H1 (cell line): Measurements from ENCODE around the gene PDGFB.

Source experiments
- POLR2A ChIP-seq, 2 experiments: IDR thresholded peaks; 1 replicate in 1 of 2; 2 replicates in 1 of 2; pipeline ENCODE4 v1.6.1; 2011; ENCODE audit warnings: low read depth in 2 of 2, low read length in 2 of 2, mild to moderate bottlenecking in 2 of 2; ENCODE audit errors: control extremely low read depth in 1 of 2
- POLR2AphosphoS5 ChIP-seq: IDR thresholded peaks from 2 replicates; pipeline ENCODE4 v1.6.1; 2011; ENCODE audit warnings: low read depth, low read length
- RAD21 ChIP-seq, 2 experiments: IDR thresholded peaks in 1 of 2; conservative IDR thresholded peaks in 1 of 2; 2 replicates each; pipeline ENCODE4 v1.6.1; 2011; ENCODE audit warnings: low read depth in 2 of 2, low read length in 2 of 2, improper control_type of control experiment in 1 of 2, inconsistent platforms in 1 of 2, mild to moderate bottlenecking in 1 of 2, moderate library complexity in 1 of 2
- TEAD4 ChIP-seq: IDR thresholded peaks from 2 replicates; pipeline ENCODE4 v1.6.1; 2012; ENCODE audit warnings: low read depth, low read length, inconsistent platforms, mixed read lengths
- TF ChIP-seq, protein P1 (sequence below), 3 experiments: IDR thresholded peaks; 1 replicate in 2 of 3; 2 replicates in 1 of 3; pipeline versions ENCODE4 v1.5.1 to v1.6.1; 2011; ENCODE audit warnings: low read length in 3 of 3, mild to moderate bottlenecking in 3 of 3, inconsistent platforms in 2 of 3, low read depth in 1 of 3, moderate library complexity in 1 of 3; ENCODE audit not compliant: insufficient read depth in 1 of 3; ENCODE audit errors: control extremely low read depth in 1 of 3

DNA sequence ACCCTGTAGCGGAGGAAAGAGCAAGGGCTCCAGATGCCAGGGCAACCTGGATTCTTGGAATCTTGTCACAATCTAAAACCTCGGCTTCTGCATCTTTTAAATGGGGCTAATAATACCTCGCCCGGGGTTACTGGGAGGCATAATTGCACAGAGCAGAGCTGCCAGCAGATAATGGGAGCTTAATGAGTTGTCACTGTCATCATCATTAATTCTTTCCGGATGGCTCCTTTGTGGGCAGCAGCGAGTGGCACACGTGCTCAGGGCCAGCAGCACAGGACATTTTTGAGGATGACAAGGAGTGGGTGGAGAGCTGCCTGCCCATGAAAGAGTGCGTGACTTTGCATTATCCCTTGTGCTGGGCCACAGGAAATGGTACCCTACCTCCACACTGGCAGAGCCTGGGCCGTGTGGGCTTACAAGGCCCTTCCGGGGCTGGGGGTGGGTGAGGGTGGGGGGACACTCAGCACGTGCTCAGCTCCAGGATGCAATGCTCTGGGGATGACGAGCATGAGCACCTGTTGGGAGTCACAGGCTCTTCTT lies 5.7 kb downstream of the PDGFB start:
- TF ChIP-seq, protein P1, sequence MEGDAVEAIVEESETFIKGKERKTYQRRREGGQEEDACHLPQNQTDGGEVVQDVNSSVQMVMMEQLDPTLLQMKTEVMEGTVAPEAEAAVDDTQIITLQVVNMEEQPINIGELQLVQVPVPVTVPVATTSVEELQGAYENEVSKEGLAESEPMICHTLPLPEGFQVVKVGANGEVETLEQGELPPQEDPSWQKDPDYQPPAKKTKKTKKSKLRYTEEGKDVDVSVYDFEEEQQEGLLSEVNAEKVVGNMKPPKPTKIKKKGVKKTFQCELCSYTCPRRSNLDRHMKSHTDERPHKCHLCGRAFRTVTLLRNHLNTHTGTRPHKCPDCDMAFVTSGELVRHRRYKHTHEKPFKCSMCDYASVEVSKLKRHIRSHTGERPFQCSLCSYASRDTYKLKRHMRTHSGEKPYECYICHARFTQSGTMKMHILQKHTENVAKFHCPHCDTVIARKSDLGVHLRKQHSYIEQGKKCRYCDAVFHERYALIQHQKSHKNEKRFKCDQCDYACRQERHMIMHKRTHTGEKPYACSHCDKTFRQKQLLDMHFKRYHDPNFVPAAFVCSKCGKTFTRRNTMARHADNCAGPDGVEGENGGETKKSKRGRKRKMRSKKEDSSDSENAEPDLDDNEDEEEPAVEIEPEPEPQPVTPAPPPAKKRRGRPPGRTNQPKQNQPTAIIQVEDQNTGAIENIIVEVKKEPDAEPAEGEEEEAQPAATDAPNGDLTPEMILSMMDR (IDR thresholded peaks at IDR 0.05; ENCODE audit: control extremely low read depth in 1 of 3, insufficient read depth in 1 of 3, low read depth in 1 of 3, low read length in 3 of 3), result no peak
- TF ChIP-seq POLR2AphosphoS5 (no peak), TEAD4 (no peak), RAD21 (IDR thresholded peaks at IDR 0.05 in 1 of 2, conservative IDR thresholded peaks at IDR 0.05 in 1 of 2; ENCODE audit: low read depth in 2 of 2, low read length in 2 of 2) (no peak), POLR2A (IDR thresholded peaks at IDR 0.05; ENCODE audit: control extremely low read depth in 1 of 2, low read depth in 2 of 2, low read length in 2 of 2) (no peak)
